Measurements from ENCODE around the gene DEFB119. TPM values are rescaled to one million over a fixed set of nuclear protein-coding genes. Genes with fewer than 3 reads are reported as not detected.

DEFB119 gene
- total RNA-seq, 6 donors from 2014 or later: not detected

GRCh38 chr20:31415653-31416052 lies 25.3 kb upstream of the DEFB119 start:
- Histone ChIP-seq H3K9me3 (no peaks in the 10 kb centered on the region), H3K4me3 (no peak overlapping the region), H3K27me3 (no peaks in the 10 kb centered on the region), H3K27ac (no peak overlapping the region), H3K36me3 (no peaks in the 10 kb centered on the region), H3K4me1 (no peaks in the 10 kb centered on the region)
- ATAC-seq (ENCODE audit: low FRiP score in 2 of 2) (no peak), DNase-seq (no peak)
- TF ChIP-seq, protein P1, sequence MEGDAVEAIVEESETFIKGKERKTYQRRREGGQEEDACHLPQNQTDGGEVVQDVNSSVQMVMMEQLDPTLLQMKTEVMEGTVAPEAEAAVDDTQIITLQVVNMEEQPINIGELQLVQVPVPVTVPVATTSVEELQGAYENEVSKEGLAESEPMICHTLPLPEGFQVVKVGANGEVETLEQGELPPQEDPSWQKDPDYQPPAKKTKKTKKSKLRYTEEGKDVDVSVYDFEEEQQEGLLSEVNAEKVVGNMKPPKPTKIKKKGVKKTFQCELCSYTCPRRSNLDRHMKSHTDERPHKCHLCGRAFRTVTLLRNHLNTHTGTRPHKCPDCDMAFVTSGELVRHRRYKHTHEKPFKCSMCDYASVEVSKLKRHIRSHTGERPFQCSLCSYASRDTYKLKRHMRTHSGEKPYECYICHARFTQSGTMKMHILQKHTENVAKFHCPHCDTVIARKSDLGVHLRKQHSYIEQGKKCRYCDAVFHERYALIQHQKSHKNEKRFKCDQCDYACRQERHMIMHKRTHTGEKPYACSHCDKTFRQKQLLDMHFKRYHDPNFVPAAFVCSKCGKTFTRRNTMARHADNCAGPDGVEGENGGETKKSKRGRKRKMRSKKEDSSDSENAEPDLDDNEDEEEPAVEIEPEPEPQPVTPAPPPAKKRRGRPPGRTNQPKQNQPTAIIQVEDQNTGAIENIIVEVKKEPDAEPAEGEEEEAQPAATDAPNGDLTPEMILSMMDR (IDR thresholded peaks at IDR 0.05): no peak
- no peak for TF ChIP-seq POLR2A (IDR thresholded peaks at IDR 0.05)
- TF ChIP-seq POLR2AphosphoS5 (IDR thresholded peaks at IDR 0.05): no peak
- no peak for TF ChIP-seq EP300 (IDR thresholded peaks at IDR 0.05)
- WGBS, 2 donors: 85 to 95% methylated on average over 2 of the region's 2 CpGs

- no peaks in the 10 kb centered on the region for H3K27me3 ChIP-seq
- H3K9me3 ChIP-seq: no peaks in the 10 kb centered on the region
- no peak overlapping the region for H3K27ac ChIP-seq
- no peak for DNase-seq
- ATAC-seq (ENCODE audit: low FRiP score in 2 of 2): no peak
- H3K4me3 ChIP-seq: no peak overlapping the region
- no peaks in the 10 kb centered on the region for H3K4me1 ChIP-seq
- TF ChIP-seq EP300 (IDR thresholded peaks at IDR 0.05): no peak
- no peak for TF ChIP-seq POLR2AphosphoS5 (IDR thresholded peaks at IDR 0.05)
- no peak for TF ChIP-seq POLR2A (IDR thresholded peaks at IDR 0.05)
- TF ChIP-seq, protein P1 (IDR thresholded peaks at IDR 0.05): no peak
- WGBS, 2 donors: 72 to 79% methylated on average over 6 of the region's 6 CpGs
- H3K36me3 ChIP-seq: no peaks in the 10 kb centered on the region
Measured at GRCh38 chr20:31414381-31414780, 24.0 kb upstream of the DEFB119 start.

DNA sequence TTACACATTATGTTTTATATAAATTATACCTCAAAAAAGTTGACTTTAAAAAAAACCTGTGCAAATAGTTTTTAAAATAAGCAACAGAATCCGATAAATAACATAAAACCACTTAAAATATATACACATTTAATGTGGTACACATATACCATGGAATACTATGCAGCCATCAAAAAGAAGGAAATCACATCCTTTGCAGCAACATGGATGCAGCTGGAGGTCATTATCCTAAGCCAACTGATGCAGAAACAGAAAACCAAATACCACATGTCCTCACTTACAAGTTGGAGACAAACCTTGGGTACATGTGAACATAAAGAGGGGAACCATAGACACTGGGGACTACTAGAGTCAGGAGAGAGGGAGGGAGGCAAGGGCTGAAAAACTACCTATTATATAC lies 19.6 kb upstream of the DEFB119 start:
- WGBS, 2 donors: 43 to 44% methylated on average over 1 of the region's 1 CpG
- H3K4me3 ChIP-seq: no peak overlapping the region
- H3K4me1 ChIP-seq: no peaks in the 10 kb centered on the region
- no peak for ATAC-seq (ENCODE audit: low FRiP score in 2 of 2)
- no peaks in the 10 kb centered on the region for H3K27me3 ChIP-seq
- no peaks in the 10 kb centered on the region for H3K9me3 ChIP-seq
- no peak for DNase-seq
- H3K36me3 ChIP-seq: no peaks in the 10 kb centered on the region
- TF ChIP-seq, protein P1 (IDR thresholded peaks at IDR 0.05): no peak
- no peak for TF ChIP-seq POLR2A (IDR thresholded peaks at IDR 0.05)
- no peak for TF ChIP-seq POLR2AphosphoS5 (IDR thresholded peaks at IDR 0.05)
- no peak for TF ChIP-seq EP300 (IDR thresholded peaks at IDR 0.05)
- no peak overlapping the region for H3K27ac ChIP-seq

GRCh38 chr20:31406115-31406514 lies 15.7 kb upstream of the DEFB119 start, which contains the start of gene DEFB121:
TSS of gene DEFB121 (minus strand) at chr20:31406215. CDS start at chr20:31406152, 63 bp downstream.
- TF ChIP-seq EP300 (IDR thresholded peaks at IDR 0.05) (no peak), POLR2A (IDR thresholded peaks at IDR 0.05) (no peak)
- TF ChIP-seq, protein P1 (IDR thresholded peaks at IDR 0.05): no peak
- DNase-seq (no peak), ATAC-seq (ENCODE audit: low FRiP score in 2 of 2) (no peak)
- H3K27me3 ChIP-seq: no peaks in the 10 kb centered on the region
- no peak within 1 kb of the TSS for H3K27ac ChIP-seq
- no peaks in the 10 kb centered on the region for H3K36me3 ChIP-seq
- no peak within 1 kb of the TSS for H3K4me3 ChIP-seq
- 47 to 49% methylated on average over 3 of the region's 3 CpGs for WGBS, 2 donors
- H3K4me1 ChIP-seq: no peaks in the 10 kb centered on the region
- H3K9me3 ChIP-seq: no peaks in the 10 kb centered on the region

DNA sequence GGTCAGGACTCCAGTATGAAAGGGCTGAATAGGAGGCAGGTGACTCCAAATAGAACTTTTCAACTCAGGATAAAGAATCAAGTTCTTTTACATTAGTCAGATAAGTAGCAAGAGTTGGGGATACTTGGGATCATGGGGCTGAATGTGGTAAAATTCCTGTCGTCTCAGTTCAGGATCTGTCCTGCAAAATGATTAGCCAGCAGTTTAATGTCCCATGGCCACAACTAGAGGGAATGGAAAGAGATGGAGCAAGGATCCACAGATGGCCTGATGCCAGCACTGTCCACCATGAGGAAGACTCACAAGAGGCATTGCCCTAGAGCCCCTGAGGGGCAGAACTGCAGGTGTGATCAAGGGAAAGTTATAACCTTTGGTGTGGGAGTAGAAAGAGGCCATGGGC lies 13.5 kb upstream of the DEFB119 start:
- ATAC-seq (ENCODE audit: low FRiP score in 2 of 2): no peak
- no peak for TF ChIP-seq POLR2AphosphoS5 (IDR thresholded peaks at IDR 0.05)
- TF ChIP-seq, protein P1 (IDR thresholded peaks at IDR 0.05): no peak
- TF ChIP-seq EP300 (IDR thresholded peaks at IDR 0.05): no peak
- TF ChIP-seq POLR2A (IDR thresholded peaks at IDR 0.05): no peak
- Histone ChIP-seq H3K4me1 (no peaks in the 10 kb centered on the region), H3K27me3 (no peaks in the 10 kb centered on the region), H3K9me3 (no peaks in the 10 kb centered on the region), H3K36me3 (no peaks in the 10 kb centered on the region), H3K4me3 (no peak overlapping the region), H3K27ac (no peak overlapping the region)
- WGBS, 2 donors: 38 to 58% methylated on average over 1 of the region's 1 CpG
- DNase-seq: no peak

Data from upper lobe of left lung (tissue), 6 donors.